SK-N-SH (cell line): Measurements from ENCODE around the gene CMTM2.
A peak's percentile ranks its signal among the peaks of the same experiment; 100 is the strongest.

Experiments
- CHD2 ChIP-seq: fragments of 150-350 bp; IDR thresholded peaks from 2 replicates; pipeline ENCODE4 v1.6.1; 2018; ENCODE audit warnings: low read length; ENCODE audit not compliant: partially characterized antibody
- CTCF ChIP-seq: fragments of 200-600 bp; sonication (generic); IDR thresholded peaks from 2 replicates; pipeline ENCODE4 v1.6.1; 2017; ENCODE audit warnings: antibody characterized with exemption, mild to moderate bottlenecking, moderate library complexity
- EP300 ChIP-seq, 2 experiments: IDR thresholded peaks; 2 replicates each; pipeline versions ENCODE4 v1.4.0 to v1.6.1; 2012; ENCODE audit warnings: borderline replicate concordance in 1 of 2, low read depth in 1 of 2, low read length in 1 of 2
- FOXJ3 ChIP-seq: sonication (generic); formaldehyde crosslinking; IDR thresholded peaks from 2 replicates; pipeline ENCODE4 v1.5.1; 2020; ENCODE audit warnings: mild to moderate bottlenecking, missing genetic modification reagents
- JUND ChIP-seq: IDR thresholded peaks from 2 replicates; pipeline ENCODE4 v1.4.0; 2012
- NFIC ChIP-seq: IDR thresholded peaks from 2 replicates; pipeline ENCODE4 v1.4.0; 2012; ENCODE audit warnings: borderline replicate concordance
- PBX3 ChIP-seq: IDR thresholded peaks from 2 replicates; pipeline ENCODE4; 2012
- POLR2AphosphoS5 ChIP-seq: IDR thresholded peaks from 2 replicates; pipeline ENCODE4 v1.6.1; 2012; ENCODE audit warnings: low read depth, low read length
- REST ChIP-seq: IDR thresholded peaks from 2 replicates; pipeline ENCODE4 v1.6.1; 2012; ENCODE audit warnings: mild to moderate bottlenecking, low read depth, low read length, moderate library complexity
- RXRA ChIP-seq: IDR thresholded peaks from 2 replicates; pipeline ENCODE4 v1.4.0; 2012; ENCODE audit warnings: low read depth, mild to moderate bottlenecking, borderline replicate concordance
- TAF1 ChIP-seq: IDR thresholded peaks from 2 replicates; pipeline ENCODE4 v1.6.1; 2012; ENCODE audit warnings: low read depth, mild to moderate bottlenecking, low read length, moderate library complexity, borderline replicate concordance
- TCF12 ChIP-seq: IDR thresholded peaks from 2 replicates; pipeline ENCODE4 v1.4.0; 2012
- YY1 ChIP-seq: IDR thresholded peaks from 2 replicates; pipeline ENCODE4 v1.4.0; 2012; ENCODE audit warnings: low read depth, mild to moderate bottlenecking
- ZBTB33 ChIP-seq: IDR thresholded peaks from 2 replicates; pipeline ENCODE4 v1.4.0; 2012; ENCODE audit warnings: low read depth, borderline replicate concordance

GRCh38 chr16:66552286-66553177 is 26.7 kb upstream of the CMTM2 start, which contains the start of gene CKLF:
- TF ChIP-seq TAF1 (peak; percentile 73; the same call in 1 of the 2 replicates), RXRA (no peak), REST (no peak), EP300 (IDR thresholded peaks at IDR 0.05; ENCODE audit: borderline replicate concordance in 1 of 2, low read depth in 1 of 2, low read length in 1 of 2) (no peak), CTCF (no peak), JUND (no peak), PBX3 (no peak), YY1 (peak; percentile 74), CHD2 (peak; percentile 92), TCF12 (no peak), POLR2AphosphoS5 (peak; percentile 94), NFIC (no peak), ZBTB33 (no peak), FOXJ3 (CRISPR knock-in tag) (no peak; the same call in 1 of the 2 replicates)
